ENCODE data around the gene MPP2. TPM values are rescaled to one million over a fixed set of nuclear protein-coding genes. Genes with fewer than 3 reads are reported as not detected.

The MPP2 gene
- total and polyA plus RNA-seq, 4 donors, result 0.05 to 0.25 (median 0.09) TPM

DNA sequence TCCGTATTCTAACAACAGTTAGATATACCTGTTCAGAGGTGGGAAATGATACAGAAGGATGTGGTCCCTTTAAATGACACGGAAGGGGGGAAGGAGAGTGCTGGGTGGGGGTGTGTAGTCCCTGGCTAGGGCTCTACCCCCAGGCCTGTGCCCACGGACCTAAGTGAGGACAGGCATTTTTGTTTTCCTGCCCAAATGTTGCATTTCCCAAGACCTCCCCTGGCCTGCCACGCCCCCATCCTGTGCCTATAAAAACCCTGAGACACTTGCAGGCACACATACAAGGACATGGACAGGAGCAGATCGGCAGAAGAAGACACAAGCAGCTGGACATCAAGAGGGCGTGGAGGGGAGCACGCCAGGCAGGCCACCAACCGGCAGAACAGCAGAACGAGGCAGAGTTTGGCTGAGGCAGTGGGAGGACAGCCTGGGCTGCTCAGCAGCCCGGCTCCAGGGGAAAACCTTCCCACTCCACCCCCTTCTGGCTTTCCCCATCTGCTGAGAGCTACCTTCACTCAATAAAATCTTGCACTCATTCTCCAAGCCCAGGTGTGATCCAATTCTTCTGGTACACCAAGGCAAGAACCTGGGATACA lies 13.3 kb upstream of the MPP2 start:
- peaks cover 0 to 7% (median 0%) of the 10 kb centered on the region in 4 donors for H3K4me1 ChIP-seq (ENCODE audit: control insufficient read depth in 4 of 4, insufficient read depth in 4 of 4, low read length in 3 of 4)
- WGBS, result 81% methylated on average over 10 of the region's 10 CpGs
- no peaks in the 10 kb centered on the region for H3K36me3 ChIP-seq (ENCODE audit: control insufficient read depth in 4 of 4, insufficient read depth in 3 of 4, low read depth in 1 of 4, low read length in 3 of 4)
- no peak for DNase-seq (ENCODE audit: low spot score)
- no peaks in the 10 kb centered on the region for H3K27me3 ChIP-seq (ENCODE audit: control insufficient read depth in 4 of 4, insufficient read depth in 4 of 4, low read length in 3 of 4)
- H3K9ac ChIP-seq (ENCODE audit: low read depth in 1 of 2, low read length in 2 of 2), result no peak overlapping the region
- no peak for TF ChIP-seq YY1 (IDR thresholded peaks at IDR 0.05)
- TF ChIP-seq GABPA (IDR thresholded peaks at IDR 0.05 in 1 of 2, conservative IDR thresholded peaks at IDR 0.05 in 1 of 2), result no peak
- TF ChIP-seq, protein P1, sequence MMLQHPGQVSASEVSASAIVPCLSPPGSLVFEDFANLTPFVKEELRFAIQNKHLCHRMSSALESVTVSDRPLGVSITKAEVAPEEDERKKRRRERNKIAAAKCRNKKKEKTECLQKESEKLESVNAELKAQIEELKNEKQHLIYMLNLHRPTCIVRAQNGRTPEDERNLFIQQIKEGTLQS (IDR thresholded peaks at IDR 0.05), result no peak
- TF ChIP-seq, protein P2, sequence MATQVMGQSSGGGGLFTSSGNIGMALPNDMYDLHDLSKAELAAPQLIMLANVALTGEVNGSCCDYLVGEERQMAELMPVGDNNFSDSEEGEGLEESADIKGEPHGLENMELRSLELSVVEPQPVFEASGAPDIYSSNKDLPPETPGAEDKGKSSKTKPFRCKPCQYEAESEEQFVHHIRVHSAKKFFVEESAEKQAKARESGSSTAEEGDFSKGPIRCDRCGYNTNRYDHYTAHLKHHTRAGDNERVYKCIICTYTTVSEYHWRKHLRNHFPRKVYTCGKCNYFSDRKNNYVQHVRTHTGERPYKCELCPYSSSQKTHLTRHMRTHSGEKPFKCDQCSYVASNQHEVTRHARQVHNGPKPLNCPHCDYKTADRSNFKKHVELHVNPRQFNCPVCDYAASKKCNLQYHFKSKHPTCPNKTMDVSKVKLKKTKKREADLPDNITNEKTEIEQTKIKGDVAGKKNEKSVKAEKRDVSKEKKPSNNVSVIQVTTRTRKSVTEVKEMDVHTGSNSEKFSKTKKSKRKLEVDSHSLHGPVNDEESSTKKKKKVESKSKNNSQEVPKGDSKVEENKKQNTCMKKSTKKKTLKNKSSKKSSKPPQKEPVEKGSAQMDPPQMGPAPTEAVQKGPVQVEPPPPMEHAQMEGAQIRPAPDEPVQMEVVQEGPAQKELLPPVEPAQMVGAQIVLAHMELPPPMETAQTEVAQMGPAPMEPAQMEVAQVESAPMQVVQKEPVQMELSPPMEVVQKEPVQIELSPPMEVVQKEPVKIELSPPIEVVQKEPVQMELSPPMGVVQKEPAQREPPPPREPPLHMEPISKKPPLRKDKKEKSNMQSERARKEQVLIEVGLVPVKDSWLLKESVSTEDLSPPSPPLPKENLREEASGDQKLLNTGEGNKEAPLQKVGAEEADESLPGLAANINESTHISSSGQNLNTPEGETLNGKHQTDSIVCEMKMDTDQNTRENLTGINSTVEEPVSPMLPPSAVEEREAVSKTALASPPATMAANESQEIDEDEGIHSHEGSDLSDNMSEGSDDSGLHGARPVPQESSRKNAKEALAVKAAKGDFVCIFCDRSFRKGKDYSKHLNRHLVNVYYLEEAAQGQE (IDR thresholded peaks at IDR 0.05), result no peak
- no peak for TF ChIP-seq RAD21 (IDR thresholded peaks at IDR 0.05)
- no peak for TF ChIP-seq RXRA (IDR thresholded peaks at IDR 0.05)
- no peak for TF ChIP-seq HNF4G (IDR thresholded peaks at IDR 0.05)
- no peak for TF ChIP-seq FOXA2 (IDR thresholded peaks at IDR 0.05)
- TF ChIP-seq, protein P3, sequence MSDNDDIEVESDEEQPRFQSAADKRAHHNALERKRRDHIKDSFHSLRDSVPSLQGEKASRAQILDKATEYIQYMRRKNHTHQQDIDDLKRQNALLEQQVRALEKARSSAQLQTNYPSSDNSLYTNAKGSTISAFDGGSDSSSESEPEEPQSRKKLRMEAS (IDR thresholded peaks at IDR 0.05), result no peak
- TF ChIP-seq HNF4A (conservative IDR thresholded peaks at IDR 0.05), result no peak
- TF ChIP-seq EGR1 (IDR thresholded peaks at IDR 0.05; ENCODE audit: low read depth in 2 of 2), result no peak
- TF ChIP-seq FOXA1 (IDR thresholded peaks at IDR 0.05), result no peak
- no peak for TF ChIP-seq TAF1 (conservative IDR thresholded peaks at IDR 0.05)
- TF ChIP-seq SP1 (IDR thresholded peaks at IDR 0.05), result no peak
- TF ChIP-seq JUND (IDR thresholded peaks at IDR 0.05), result no peak
- TF ChIP-seq NR2F2 (IDR thresholded peaks at IDR 0.05), result no peak
- TF ChIP-seq, protein P4, sequence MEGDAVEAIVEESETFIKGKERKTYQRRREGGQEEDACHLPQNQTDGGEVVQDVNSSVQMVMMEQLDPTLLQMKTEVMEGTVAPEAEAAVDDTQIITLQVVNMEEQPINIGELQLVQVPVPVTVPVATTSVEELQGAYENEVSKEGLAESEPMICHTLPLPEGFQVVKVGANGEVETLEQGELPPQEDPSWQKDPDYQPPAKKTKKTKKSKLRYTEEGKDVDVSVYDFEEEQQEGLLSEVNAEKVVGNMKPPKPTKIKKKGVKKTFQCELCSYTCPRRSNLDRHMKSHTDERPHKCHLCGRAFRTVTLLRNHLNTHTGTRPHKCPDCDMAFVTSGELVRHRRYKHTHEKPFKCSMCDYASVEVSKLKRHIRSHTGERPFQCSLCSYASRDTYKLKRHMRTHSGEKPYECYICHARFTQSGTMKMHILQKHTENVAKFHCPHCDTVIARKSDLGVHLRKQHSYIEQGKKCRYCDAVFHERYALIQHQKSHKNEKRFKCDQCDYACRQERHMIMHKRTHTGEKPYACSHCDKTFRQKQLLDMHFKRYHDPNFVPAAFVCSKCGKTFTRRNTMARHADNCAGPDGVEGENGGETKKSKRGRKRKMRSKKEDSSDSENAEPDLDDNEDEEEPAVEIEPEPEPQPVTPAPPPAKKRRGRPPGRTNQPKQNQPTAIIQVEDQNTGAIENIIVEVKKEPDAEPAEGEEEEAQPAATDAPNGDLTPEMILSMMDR (IDR thresholded peaks at IDR 0.05; ENCODE audit: low read depth, low read length, missing input control), result no peak
- TF ChIP-seq, protein P5, sequence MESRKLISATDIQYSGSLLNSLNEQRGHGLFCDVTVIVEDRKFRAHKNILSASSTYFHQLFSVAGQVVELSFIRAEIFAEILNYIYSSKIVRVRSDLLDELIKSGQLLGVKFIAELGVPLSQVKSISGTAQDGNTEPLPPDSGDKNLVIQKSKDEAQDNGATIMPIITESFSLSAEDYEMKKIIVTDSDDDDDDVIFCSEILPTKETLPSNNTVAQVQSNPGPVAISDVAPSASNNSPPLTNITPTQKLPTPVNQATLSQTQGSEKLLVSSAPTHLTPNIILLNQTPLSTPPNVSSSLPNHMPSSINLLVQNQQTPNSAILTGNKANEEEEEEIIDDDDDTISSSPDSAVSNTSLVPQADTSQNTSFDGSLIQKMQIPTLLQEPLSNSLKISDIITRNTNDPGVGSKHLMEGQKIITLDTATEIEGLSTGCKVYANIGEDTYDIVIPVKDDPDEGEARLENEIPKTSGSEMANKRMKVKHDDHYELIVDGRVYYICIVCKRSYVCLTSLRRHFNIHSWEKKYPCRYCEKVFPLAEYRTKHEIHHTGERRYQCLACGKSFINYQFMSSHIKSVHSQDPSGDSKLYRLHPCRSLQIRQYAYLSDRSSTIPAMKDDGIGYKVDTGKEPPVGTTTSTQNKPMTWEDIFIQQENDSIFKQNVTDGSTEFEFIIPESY (IDR thresholded peaks at IDR 0.05), result no peak
- no peaks in the 10 kb centered on the region for H3K9me3 ChIP-seq (ENCODE audit: control insufficient read depth in 4 of 4, low read length in 3 of 4)
- H3K4me3 ChIP-seq (ENCODE audit: low read depth in 1 of 3, low read length in 3 of 3), result no peak overlapping the region
- no peak overlapping the region for H3K27ac ChIP-seq (ENCODE audit: low read depth in 1 of 2, low read length in 2 of 2)

Measured in liver (tissue), 9 donors.